ENCODE data around the gene TNIK.
"Not testable (repeated sequence)": the region's sequence is repeated elsewhere in the genome, so short reads cannot be mapped to it uniquely, and the experiment has no call there.

Gene TNIK

DNA sequence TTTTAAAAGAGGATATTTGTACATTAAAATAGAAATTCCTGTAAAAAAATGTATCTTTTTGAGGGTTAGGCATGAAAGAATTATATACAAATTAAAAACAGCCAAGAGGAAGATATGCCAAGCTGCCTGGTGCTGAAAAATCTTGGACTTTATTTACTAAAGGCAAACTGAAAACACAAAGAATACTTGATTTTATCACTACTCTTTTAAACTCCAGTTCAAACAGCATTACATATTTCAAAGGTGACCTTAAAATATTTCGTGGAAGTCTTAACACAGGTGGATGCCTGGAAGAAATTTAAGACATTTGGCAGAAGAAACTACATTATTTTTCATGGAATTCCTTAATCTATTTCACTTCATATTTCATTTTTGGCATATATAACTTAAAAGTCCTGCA is 332.6 kb downstream of the TNIK start:
- DNase-seq (ENCODE audit: low spot score) = no peak

DNA sequence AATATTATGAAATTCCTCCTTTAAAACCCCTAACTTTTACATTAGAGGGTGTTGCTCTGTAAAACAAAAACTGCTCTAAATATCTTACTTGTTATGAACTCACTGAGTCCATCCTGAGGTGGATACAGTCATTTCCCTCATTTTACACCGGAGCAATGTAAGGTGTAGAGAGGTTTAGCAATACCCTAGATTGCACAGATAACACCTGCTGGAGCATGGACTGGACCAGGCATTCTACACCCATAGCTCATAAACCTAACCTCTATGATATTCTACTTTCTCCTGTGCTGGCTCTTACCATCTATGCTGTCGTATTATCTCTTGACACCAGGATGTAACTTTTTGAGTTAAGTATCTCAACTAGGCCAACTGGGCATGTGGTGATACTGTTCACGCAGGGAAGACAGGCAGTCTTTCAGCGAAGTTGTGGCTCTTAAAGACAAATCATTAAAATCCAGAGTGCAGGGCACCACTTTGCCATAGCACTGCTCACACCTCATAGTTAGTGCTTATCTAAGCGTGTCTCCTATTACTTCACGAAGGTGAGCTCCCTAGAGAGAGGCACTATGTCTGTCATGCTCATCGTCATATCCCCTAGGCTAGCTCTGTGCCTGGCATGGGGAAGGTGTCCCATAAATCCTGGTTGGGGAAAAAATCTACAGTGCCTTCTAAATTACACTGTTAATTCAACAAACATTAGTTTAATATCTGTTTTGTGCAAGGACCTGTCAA is 333.6 kb downstream of the TNIK start:
- no peak for DNase-seq (ENCODE audit: low spot score)

DNA sequence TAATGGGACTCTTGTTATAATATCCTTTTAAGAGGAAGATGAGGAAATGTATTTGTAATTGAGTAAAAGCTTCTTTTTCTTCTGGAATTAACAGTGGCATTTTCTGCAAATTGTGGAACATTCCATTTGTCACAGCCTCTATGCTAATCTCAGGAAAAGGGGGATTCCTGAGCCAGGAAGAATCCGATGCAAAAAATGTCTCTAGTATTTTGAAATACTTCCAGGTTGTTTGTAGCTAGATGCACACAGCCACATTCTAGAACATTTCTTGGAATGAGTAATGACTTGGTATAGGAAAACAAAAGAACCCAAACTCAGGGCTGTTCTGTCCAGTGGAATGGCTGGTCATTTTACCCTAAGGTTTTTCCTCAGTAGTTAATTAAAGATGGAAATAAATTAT is 335.2 kb downstream of the TNIK start:
- no peak for DNase-seq (ENCODE audit: low spot score)

DNA sequence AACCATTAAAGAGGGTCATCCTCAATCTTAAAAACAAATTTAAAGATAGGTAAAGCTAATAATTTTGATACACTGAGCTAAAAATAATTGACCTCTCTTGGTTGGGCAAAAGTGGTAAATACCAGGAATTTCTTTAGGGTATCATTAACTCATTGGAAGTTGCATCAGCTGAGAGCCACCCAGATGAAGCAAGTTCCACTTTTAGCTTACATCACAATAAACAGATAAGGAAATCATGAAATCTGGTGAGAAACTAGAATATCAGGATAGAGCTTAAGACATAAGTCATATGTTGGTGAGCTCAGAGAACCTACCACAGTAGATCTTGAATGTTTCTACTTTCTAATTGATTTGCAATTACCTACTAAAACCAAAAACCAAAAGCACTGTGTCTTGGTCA is 336.3 kb downstream of the TNIK start:
- no peak for DNase-seq (ENCODE audit: low spot score)

DNA sequence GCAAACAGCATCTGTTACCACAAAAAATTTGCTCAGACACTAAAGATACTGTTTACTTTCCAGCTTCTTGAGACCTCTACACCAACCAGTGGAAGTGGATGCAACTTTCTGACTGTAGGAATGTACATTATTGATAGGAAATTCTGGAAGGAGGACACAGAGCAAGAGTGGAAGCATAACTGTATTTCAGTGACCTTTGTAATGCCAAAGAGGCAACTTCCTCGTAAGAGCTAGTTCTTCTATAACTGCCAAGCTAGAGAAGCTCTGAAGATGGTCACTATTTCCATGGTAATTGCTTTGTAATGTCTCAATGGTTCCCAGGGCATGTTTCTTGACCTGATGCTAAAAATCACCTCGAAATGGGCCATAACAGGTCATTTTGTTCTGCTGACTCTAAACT is 337.3 kb downstream of the TNIK start:
- DNase-seq (ENCODE audit: low spot score) = no peak

DNA sequence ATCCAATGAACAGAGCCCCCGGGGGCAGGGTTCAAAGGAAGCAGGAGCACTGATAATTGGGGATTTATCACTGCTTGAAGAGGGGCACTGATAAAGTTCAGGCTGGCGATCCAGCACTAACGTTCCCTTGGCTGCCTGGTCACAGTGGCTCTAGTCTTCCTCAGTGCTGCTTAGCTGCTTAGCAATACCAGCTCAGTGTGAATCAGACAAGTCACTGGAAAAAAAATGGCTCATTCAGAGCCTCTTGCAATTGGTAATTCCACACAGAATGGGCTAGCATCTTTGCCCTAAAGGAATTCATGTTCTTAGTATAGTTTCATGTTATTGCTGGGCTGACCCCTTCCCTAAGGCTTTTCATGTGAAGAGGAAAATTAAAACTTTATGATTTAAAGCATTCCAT is 338.0 kb downstream of the TNIK start:
- no peak for DNase-seq (ENCODE audit: low spot score)

DNA sequence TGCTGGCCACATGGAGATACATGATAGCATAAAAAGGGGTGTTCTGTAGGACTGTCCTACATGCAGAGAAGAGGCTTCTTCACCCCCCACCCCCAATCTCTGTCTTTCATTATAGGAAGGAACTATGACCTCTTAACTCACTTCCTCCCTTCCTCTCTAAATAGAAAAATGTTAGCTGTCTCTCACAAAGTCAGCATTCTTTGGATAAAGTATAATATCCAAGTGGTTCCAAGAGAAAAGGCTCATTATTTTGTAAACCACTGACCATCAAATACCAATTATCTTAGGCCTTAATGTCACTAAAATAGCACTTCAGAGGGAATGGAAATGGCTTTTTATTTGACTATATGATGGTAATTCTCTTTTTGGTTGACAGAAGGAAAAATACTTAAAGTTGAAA is 338.4 kb downstream of the TNIK start:
- no peak for DNase-seq (ENCODE audit: low spot score)

DNA sequence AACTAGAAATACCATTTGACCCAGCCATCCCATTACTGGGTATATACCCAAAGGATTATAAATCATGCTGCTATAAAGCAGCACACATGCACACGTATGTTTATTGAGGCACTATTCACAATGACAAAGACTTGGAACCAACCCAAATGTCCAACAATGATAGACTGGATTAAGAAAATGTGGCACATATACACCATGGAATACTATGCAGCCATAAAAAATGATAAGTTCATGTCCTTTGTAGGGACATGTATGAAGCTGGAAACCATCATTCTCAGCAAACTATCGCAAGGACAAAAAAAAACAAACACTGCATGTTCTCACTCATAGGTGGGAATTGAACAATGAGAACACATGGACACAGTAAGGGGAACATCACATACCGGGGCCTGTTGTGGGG is 340.8 kb downstream of the TNIK start:
- not testable (repeated sequence) for DNase-seq (ENCODE audit: low spot score)

DNA sequence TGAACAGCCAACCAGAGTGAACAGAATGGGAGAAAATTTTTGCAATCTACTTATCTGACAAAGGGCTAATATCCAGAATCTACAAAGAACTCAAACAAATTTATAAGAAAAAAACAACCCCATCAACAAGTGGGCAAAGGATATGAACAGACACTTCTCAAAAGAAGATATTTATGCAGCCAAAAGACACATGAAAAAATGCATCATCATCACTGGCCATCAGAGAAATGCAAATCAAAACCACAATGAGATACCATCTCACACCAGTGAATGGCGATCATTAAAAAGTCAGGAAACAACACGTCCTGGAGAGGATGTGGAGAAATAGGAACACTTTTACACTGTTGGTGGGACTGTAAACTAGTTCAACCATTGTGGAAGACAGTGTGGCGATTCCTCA is 341.2 kb downstream of the TNIK start:
- not testable (repeated sequence) for DNase-seq (ENCODE audit: low spot score)

DNA sequence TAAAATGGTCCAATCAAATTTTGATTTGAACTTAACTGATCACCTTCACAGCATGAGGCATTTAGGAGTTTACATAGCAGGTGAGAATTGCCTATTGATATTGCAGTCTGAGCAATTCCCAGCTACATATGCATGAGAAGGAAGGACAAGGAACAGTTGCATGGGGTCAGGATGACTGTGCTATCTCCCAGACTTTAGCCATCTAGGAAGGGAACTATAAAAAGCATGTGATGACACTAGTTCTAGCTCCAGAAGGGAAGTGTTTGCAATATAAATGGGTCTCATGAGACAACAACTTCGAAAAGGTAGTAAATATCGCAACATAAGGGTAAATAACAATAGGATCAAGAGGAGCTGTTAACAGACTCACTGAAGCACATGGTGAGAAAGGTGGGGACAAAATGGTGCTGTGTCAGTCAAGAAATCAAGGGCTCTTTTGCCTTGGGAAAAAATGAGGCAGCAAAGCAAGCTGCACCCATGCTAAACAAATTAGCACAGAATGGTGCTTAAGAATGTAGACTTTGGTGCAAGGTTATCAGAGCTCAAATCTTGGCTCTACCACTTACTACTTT is 343.3 kb downstream of the TNIK start:
- DNase-seq (ENCODE audit: low spot score) = no peak

DNA sequence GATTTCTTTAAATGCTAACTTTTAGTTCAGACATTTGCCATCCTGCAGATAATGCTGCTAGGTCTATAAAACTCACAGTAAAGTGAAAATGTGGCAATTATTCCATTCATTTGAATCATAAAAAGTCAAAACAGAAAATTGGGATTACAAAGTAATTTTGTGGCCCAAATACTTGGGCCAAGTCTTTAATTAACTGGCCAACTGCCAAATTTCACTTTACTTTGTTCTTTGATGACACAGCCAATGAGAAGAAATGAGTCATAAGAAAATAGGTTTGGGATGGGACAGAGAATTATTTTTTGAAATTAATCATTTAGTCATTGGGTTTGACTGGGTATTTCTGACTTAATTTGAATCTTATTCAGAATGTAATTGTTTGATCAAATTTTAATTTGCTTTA is 343.8 kb downstream of the TNIK start:
- DNase-seq (ENCODE audit: low spot score) = peak; percentile 30

DNA sequence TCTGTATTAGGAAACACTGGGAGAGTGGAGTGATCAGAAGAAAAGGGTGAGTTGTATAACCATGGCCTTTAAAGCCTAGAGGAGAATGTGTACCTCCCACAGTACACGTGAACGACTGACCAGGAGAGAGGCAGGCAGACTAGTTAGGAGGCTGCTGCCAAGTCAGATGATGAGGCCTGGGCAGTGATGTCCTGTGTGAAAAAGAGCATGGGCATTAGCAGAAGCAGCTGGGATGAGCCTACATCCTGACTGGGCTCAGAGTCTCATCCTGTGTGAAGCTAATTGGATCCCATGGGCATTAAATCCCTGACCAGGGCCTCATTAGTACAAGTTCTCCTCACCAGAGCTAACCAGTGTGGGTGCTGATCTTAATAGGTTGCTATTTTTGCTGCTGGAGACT is 344.5 kb downstream of the TNIK start:
- DNase-seq (ENCODE audit: low spot score) = peak; percentile 25

DNA sequence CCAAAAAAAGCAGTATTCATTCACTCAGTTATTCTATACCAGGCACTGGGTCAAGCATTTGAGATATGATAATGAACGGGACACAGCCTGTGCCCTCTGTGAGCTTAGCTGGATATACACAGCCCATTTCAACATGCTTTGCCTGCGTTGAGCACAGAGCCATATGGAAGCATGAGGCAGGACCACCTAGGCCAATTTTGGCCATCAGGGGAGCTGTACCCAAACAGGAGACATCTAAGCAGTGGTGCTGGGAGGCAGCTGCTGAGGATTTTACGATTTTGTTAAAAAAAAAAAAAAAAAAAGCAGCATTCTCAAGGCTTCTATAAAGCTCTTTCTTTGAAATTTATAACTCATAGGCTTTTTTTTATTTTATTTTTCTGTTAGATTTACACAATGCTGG is 346.5 kb downstream of the TNIK start:
- DNase-seq (ENCODE audit: low spot score) = no peak

DNA sequence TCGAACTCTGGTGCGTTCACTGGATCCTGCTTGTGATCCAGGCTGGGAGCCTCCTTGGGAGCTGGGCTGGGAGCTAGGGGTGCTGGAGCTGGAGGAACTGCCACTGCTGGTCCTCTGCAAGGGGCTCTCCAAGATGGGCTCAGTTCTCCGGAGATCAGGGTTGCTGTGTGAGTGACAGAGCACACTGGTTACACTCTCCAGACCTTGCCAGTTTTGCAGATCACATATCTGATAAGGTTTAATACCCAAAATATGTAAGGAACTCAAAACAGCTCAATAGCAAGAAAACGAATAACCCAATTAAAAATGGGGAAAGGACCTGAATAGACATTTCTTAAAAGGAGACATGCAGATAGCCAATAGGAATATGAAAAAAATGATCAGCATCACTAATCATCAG is 349.5 kb downstream of the TNIK start:
- no peak for DNase-seq (ENCODE audit: low spot score)

DNA sequence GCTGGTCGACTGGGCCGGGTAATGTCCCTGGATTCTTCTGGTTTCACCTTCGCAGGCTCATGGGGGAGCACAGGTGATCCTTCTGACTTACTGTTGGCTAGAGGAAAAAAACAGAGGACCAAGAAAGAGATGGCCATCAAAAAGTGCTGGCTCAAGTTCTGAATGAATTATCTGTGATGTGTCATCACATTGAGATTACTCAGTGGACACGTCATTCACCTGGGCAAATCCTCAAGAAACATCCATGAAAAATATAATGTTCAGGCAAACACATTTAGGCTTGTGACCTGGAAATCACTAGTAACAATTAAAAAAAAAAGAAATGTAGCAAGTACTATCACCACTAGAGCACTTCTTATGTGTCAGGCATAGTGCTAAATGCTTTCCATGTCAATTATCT is 352.1 kb downstream of the TNIK start:
- DNase-seq (ENCODE audit: low spot score) = peak; percentile 17

DNA sequence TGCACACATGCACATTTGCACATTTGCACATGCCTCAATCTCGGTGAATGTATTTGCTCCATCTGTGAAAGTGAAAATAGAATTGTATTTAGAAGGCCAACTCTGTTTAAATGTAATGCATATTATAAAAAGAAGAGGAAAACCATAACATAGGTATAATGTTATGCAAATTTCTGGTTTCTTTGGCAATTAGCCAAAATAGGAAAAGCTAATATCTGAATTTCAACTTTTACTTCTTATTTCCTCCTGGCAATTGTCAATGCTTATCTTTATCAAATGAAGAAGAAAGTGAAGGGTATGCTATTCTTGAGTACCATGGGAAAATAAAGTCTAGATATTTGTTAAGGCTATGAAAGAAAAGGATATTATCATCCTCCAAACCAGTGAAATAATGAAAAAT is 357.0 kb downstream of the TNIK start:
- DNase-seq (ENCODE audit: low spot score) = no peak

DNA sequence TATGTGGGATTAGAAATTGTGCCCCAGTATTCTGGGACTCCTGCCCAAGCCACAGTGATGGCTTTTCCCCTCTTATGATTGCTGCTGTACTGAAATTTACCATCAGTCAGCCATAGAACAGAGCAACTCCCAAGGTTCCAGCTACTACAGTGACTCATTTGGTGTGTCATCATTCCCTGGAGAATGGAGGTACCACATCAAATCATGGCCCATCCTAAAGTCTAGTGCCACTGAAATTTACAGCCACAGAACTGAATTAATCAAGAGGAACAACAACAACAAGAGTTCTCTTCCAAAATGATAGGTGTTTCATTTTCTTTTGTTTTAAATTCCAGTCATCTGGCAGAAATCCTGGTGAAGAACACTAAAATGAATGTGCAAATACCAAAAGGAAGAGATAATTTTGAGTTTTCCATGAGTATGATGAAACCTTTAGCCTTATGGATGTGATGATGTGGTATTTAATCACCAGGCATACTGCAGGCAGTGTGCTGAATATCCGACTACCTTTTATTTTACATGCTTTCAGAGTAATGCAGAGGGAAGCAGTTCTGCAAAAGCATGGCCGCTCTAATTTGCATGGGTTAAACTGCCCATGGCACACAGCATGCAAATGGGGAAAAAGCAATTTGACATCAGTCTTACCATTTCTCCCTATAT is 358.1 kb downstream of the TNIK start:
- peak; percentile 71 for DNase-seq (ENCODE audit: low spot score)

DNA sequence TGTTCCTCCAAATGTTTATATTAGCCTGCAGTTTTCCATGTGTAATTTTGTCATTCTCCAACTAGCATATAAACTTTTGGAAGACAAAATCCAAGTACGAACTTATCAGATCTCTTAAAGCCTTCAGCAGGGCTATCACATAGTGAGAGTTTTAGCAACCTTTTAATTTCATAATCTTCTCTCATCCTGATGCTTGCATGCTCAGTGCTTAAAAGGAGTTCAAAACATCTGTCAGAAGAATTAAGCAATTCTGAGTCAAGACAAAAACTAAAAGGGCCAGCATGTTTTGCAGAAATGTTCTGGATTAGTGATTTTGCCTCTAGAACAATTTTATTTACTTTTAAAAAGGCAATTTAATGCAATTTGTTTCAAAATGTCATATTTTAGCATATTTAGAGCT is 360.3 kb downstream of the TNIK start:
- DNase-seq (ENCODE audit: low spot score) = peak; percentile 33

DNA sequence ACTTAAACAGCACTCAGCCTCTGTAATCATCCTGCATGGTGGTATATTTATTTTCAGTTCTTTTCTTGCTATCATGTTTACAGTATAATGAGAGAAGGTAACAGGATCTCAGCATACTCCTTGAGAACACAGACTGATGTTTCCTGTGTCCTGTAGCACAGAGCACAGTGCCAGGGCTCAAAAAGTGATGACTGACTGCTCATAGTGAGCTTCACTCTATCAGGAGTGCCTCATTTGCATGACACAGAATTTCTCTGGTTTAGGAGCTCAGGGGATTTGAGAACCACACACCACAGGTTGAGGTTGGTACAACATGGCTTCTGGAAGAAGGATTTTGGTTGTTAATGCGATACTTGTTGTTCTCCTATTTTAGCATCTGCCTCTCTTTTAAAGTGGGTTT is 365.1 kb downstream of the TNIK start:
- DNase-seq (ENCODE audit: low spot score) = no peak

DNA sequence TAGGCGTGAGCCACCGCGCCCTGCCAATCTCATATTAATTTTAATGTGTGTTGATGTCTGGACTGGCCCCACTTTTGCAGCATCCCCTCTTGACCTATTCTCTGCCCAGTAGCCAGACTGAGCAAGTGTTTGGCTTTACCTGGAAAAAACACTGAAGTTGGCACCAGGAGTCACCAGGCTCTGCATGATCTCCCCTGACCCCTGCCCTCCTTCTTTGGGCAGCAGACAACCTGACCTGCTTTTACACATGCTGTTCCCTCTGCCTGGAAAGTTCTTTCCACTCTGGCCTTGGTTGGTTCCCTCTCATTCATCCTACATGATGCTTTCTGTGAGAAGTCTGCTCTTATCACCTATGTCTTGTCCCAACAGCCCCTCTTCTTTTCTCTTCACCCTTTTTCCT is 365.8 kb downstream of the TNIK start:
- DNase-seq (ENCODE audit: low spot score) = no peak

DNA sequence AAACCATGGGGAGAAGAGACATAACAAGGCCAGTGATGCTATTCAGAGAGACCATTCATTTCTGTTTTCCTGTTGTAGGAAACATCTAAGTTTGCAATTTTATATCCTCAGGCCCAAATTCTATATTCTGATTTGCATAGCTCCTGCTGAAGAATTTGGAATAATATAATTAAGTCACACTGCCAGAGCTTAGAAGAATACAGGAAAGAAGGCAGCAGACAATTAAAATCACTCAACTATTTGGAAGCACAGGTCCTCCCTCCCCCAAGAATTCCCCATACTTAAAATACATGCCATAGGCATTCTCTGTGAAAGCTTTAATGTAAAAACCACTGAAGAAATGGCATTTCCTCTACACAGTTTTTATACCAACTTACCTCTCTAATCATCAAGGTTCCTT is 366.7 kb downstream of the TNIK start:
- no peak for DNase-seq (ENCODE audit: low spot score)

DNA sequence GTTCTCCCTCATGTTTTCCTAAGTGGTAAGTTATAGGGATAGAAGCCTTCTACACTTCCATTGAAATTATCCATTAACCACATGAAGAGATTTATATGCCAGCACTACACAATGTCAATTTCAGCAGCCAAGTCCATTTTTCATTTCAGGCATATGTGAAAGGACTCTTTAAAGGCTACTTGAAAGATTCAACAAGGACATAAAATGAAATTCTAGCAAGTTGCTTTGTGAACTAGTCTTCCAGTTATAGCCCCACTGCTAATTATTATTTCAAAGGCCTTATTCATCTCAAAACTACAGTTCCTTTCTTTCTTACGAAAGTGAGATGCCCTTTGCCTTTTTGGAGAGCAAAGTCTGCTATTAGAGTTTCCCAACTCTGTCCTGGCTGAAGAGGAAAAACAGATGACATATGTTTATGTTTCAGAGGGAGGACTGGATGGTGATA is 367.7 kb downstream of the TNIK start:
- DNase-seq (ENCODE audit: low spot score) = no peak

DNA sequence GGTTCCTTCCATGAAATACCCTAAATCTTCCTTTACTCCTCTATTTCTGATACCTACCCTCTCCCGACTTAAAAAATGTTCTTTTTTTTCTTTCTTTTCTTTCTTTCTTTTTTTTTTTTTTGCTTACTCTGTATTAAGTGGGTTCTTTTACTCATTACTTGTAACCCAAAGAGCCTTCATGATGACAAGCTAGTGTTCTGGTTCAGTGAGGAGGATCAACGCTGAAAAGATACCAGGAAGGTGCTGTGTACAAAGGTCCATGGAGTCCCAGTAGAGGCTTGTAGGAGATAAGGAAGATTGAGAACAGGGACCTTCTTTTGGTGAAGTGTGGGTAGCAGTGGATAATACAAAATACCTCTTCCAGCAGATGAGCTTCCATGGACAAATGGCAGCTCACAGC is 369.9 kb downstream of the TNIK start:
- no peak for DNase-seq (ENCODE audit: low spot score)
